HG03575 (cell line): Measurements from ENCODE around the gene DAND5.

Experiments used
- ATAC-seq: cut with Tn5 transposase; IDR thresholded peaks from one replicate; pipeline ENCODE4 v1.9.1; 2021; ENCODE audit not compliant: unreplicated experiment, insufficient number of reproducible peaks, low FRiP score; ENCODE audit errors: extremely low read depth

The DAND5 gene

GRCh38 chr19:12969292-12969988, at the start of gene DAND5:
Gene DAND5 (plus strand): TSS chr19:12969576. CDS start chr19:12969661, 85 bp downstream.
- ATAC-seq = no peak

GRCh38 chr19:12921047-12921446, 48.3 kb upstream of the DAND5 start:
- ATAC-seq = no peak

GRCh38 chr19:12922959-12923358, 46.4 kb upstream of the DAND5 start:
- ATAC-seq = no peak

DNA sequence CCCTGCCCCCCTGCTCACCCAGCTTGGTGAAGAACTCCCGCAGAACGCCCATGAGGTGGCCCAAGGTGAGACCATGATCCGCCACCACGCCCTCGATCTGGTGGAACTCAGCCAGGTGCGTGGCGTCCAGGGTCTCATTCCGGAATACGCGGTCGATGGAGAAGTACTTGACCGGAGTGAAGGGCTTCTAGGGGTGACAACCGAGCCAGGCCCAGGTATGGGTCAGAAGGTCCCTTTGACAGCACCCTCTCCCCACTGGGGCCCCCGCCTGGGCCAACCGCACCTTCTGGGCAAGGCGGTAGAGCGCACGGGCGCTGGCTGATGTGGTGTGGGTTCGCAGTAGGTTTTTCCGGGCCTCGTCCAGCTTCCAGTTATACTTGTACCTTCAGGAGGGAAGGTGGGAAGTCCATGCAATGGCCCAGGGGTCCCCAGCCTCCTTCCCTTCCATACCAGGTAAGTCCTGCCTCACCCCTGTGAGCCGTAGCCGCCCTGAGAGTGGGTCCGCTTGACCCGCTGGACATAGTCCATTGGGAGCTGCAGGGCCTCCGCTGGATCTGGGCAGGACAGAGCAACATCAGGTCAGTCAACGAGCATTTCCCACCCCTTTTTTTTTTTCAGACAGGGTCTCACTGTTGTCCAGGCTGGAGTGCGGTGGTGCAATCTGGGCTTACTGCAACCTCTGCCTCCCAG, 44.6 kb upstream of the DAND5 start:
- no peak for ATAC-seq

DNA sequence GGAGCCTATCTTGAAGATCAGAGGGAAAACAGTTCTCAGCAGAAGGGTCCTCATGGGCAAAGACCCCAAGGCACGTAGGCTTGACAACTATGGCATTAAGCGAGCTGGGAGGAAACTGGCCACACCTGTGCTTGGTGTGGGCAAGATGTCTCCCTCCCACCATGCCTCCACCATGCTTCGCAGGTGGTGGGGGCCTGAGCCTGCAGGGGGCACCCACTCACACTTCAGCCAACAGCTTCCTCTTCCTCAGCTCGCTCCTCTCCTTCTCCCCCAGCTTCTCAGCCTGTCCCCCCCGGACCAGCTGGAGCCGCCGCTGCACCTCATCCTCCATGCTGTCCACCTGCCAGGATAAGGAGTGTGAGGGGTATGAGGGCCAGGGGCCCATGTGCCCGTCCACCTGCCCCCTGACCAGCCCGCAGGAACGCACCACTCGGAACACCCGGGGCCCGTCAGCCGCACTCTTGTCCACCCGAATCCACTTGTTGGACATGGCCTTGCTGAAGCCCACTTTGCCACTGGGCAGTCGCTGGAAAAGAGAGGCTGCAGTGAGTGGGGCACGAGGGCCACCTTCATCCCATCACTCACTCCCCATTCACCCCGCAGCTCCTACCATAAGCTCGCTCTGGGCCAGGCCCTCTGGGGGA, 39.3 kb upstream of the DAND5 start:
- no peak for ATAC-seq

DNA sequence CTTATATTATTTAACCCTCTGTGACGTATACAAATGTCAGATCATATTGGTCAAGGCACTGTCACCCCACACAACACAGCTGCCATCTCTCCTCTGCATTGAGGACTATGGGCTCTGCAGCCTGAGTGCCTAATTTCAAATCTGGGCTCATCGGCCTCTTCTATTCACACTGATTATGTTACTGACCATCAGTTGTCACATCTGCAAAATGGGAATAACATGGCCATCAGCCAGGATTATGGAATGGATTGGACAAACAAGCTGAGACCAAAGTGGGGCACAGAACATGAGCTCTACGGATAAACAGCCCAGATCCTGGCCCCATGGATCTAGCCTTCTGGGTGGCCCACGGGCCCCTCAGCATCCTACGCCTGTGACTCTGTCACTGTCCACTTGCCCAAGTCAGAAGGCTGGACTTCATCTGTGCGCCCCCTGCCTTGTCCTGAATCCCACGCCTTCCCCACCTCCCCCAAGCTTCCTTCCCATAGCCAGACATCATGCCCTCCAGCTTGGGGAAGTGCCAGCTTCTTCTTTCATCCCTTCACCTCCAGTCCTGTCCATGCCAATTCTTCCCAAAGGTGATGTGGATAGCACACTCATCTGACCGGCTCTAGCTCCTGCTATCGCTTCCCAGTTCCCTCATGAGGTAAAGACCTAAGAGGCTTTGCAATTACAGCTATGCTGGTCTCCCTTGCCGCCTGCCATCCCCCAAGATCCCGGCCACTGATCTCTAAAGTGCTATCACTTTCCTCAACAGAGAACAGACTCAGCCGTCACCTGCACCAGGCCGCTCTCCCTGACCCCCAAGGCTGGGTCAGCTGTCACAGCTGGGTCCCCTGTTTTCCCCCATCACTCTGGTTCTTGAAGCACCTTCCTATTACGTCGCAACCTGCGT, 36.7 kb upstream of the DAND5 start:
- ATAC-seq = no peak

DNA sequence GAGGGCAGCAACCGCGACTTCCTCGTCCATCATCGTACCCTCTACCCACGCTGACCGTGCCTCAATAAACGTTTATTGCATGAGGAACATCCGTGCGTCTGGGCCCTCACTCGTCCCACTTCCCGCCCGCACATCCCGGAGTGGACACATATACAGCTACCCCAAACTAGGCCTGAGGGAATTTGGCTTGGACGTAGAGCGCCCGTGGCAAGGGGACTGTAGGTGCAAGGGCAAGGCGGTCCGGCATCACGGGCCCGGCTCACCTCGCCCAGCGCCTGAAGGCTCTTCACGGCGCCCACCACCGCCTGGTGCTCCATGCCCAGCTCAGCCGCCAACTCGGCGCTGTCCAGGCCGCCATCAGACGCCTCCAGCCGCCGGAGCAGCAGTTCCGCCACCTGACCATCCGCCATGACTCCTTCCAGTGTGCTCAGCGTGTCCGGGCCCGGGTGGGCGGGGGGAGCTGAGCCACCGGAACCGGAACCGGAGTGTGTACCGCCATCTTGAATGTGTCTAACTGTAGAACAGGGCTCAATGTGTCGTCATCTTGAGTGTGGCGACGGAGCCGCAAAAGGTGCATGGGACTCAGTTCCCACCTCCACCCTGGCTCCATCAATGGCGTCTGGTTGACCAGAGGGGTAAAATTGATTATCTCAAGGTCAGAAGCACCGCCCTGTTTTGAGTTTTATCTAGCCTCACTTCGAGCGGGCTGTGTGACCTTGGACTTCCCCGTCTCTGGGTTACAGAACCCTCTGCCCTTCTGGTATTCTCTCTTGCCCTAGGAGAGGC, 35.9 kb upstream of the DAND5 start, which contains the start of gene FARSA:
TSS of gene FARSA (minus strand) at position 425 of the 786 bp plus-strand sequence. CDS start at position 410, 15 bp downstream.
- no peak for ATAC-seq

DNA sequence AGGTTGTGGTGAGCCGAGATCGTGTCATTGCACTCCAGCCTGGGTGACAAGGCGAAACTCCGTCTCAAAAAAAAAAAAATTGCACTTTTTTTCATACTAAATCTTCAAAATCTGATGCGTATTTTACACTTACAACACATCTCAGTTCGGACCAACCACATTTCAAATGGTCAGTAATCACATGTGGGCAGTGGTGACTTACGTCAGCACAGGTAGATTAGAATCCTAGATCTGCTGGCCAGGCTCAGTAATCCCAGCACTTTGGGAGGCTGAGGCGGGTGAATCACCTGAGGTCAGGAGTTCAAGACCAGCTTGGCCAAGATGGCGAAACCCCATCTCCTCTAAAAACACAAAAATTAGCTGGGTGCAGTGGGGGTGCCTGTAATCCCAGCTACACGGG, 34.3 kb upstream of the DAND5 start:
- no peak for ATAC-seq

DNA sequence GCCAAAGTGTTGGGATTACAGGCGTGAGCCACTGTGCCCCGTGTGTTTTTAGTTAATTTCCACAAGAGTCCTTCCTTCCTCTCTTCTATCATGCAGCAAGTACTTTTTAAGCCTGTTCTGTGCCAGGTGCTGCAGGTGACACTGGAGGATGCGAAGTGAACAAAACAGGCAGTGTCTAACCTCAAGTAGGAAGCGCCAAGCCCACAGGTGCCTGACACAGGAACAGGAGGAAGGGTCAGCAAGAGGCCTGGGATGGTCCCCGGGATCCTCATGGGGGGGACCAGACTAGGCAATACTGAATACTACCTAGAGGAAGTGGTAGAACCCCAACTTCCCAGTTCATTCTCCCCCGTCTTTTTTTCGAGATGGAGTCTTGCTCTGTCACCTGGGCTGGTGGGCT, 32.8 kb upstream of the DAND5 start:
- no peak for ATAC-seq

DNA sequence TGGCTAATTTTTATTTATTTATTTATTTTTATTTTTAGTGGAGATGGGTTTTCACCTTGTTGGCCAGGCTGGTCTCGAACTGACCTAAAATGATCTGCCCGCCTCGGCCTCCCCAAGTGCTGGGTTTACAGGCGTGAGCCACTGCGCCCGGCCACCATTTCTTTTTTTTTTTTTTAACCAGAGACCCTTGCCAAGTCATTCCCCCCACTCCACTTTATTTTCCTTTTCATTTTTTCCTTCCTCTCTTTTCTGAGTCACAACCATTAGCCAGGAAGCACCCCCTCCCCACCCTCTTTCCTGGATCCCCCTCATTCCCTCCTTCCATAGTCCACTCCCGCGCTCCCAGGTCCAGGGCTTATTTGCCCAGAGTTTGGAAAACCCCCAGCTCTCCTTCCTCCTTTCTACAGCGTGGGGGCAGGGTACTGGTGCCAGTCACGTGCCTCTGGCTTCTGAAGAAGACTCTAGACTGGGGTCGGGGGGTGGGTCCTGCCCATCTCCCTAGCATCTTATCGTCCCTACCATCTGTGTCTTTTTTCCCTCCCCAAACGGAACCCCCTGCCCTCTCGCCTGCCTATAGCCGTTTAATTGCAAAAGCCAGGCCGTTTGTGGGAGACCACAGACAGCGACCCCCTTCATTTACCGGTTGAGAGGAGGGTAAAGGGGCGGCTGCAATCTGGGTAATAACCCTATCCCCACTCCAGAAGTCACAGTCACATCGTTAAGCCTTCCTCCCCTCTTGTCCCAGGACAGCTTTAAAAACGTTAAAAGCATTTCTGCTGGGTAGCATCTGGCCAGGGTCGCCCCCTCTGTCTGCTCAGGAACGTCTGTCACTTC, 32.1 kb upstream of the DAND5 start:
- ATAC-seq = no peak

DNA sequence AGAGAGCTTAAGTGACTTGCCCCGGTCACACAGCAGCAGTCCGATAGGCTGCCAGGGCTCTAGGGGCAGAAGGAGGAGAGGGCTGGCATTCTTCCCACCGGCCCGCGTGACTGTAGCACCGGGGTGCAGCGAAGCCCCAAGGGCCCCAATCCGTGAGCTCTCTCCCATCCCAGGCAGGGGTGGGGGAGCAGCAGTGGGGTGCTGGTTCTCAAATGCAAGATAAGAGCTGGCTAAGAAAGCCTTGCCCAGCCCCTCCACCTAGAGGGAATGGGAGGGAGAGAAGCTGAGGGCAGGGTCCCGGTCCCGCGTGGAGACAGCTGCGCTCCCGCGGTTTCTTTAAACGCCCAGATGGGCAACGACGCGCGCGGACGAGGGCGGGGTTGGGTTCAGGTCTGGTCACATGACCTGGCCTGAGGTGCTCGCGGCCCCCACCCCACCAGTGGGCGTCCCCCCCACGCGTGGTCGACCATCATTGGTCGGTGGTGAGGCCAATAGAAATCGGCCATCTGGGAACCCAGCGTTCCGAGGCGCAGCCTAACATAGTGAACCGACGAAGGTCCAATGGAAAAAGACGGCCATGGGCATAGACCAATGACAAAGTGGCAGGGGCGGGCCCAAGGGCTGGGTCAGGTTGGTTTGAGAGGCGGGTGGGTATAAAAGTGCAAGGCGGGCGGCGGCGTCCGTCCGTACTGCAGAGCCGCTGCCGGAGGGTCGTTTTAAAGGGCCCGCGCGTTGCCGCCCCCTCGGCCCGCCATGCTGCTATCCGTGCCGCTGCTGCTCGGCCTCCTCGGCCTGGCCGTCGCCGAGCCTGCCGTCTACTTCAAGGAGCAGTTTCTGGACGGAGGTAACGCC, 31.2 kb upstream of the DAND5 start, which contains the start of gene CALR:
TSS of gene CALR (plus strand) at position 683 of the 852 bp plus-strand sequence. CDS start at position 754, 71 bp downstream.
- peak; percentile 37 for ATAC-seq

- ATAC-seq = no peak
Measured at GRCh38 chr19:12938779-12939601, 30.4 kb upstream of the DAND5 start.

DNA sequence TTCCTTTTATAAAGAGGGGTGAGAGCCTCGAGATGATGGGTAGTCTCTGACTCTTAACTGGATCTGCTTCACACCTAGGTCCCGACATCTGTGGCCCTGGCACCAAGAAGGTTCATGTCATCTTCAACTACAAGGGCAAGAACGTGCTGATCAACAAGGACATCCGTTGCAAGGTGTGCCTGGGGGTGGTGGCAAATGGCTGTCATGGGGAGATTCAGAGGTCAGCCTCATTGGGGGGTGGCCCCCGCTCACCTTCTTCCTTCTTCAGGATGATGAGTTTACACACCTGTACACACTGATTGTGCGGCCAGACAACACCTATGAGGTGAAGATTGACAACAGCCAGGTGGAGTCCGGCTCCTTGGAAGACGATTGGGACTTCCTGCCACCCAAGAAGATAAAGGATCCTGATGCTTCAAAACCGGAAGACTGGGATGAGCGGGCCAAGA, 29.4 kb upstream of the DAND5 start:
- ATAC-seq = no peak

GRCh38 chr19:12940897-12941296, 28.5 kb upstream of the DAND5 start:
- no peak for ATAC-seq

DNA sequence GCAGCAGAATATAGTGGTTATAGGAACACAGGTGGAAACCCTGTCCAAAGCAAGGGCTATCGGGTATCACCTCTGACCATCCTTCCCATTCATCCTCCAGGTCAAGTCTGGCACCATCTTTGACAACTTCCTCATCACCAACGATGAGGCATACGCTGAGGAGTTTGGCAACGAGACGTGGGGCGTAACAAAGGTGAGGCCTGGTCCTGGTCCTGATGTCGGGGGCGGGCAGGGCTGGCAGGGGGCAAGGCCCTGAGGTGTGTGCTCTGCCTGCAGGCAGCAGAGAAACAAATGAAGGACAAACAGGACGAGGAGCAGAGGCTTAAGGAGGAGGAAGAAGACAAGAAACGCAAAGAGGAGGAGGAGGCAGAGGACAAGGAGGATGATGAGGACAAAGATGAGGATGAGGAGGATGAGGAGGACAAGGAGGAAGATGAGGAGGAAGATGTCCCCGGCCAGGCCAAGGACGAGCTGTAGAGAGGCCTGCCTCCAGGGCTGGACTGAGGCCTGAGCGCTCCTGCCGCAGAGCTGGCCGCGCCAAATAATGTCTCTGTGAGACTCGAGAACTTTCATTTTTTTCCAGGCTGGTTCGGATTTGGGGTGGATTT, 25.8 kb upstream of the DAND5 start:
- ATAC-seq = no peak
